Common myeloid progenitor, CD34-positive (primary cell): ENCODE results near the gene FBRS.

Experiments
- CTCF ChIA-PET: fragments of 350-600 bp; sonication (Branson Sonifier 250); formaldehyde crosslinking; loops from one replicate; lab custom pipeline; 2021; ENCODE audit warnings: antibody characterized with exemption; lab: Charles Lee
- POLR2A ChIA-PET: fragments of 350-600 bp; sonication (Branson Sonifier 250); formaldehyde crosslinking; loops from one replicate; lab custom pipeline; 2021; ENCODE audit warnings: antibody characterized with exemption; lab: Charles Lee
- DNase-seq, 3 donors: peaks; one replicate each; pipeline versions ENCODE4 v3.0.0 to v3.0.0-alpha.2; 2013
- H3K27ac ChIP-seq, 2 experiments: 1 replicate in 1 of 2; 2 replicates in 1 of 2; pipeline ENCODE4 v1.7.0; 2013; ENCODE audit warnings: inconsistent platforms in 2 of 2, low read length in 2 of 2, mild to moderate bottlenecking in 2 of 2, low read depth in 1 of 2, moderate library complexity in 1 of 2; ENCODE audit not compliant: severe bottlenecking in 2 of 2, insufficient read depth in 1 of 2, poor library complexity in 1 of 2
- H3K27me3 ChIP-seq, 5 experiments: replicated peaks in 2 of 5; 1 replicate in 3 of 5; 2 replicates in 2 of 5; pipeline versions ENCODE4 v1.6.1 to v1.7.0; 2013; ENCODE audit warnings: low read length in 4 of 5, mild to moderate bottlenecking in 2 of 5, moderate library complexity in 2 of 5, inconsistent platforms in 1 of 5; ENCODE audit not compliant: insufficient read depth in 5 of 5, control insufficient read depth in 4 of 5
- H3K36me3 ChIP-seq, 4 experiments: 1 replicate in 2 of 4; 2 replicates in 2 of 4; pipeline versions ENCODE4 v1.6.1 to v1.7.0; 2013; ENCODE audit warnings: low read length in 3 of 4, control low read depth in 1 of 4, mild to moderate bottlenecking in 1 of 4; ENCODE audit not compliant: control insufficient read depth in 4 of 4, insufficient read depth in 4 of 4
- H3K4me1 ChIP-seq, 4 experiments: 1 replicate in 3 of 4; 2 replicates in 1 of 4; pipeline versions ENCODE4 v1.6.1 to v1.7.1; 2013; ENCODE audit warnings: low read length in 3 of 4, mild to moderate bottlenecking in 3 of 4, control low read depth in 1 of 4, inconsistent platforms in 1 of 4, moderate library complexity in 1 of 4; ENCODE audit not compliant: control insufficient read depth in 4 of 4, insufficient read depth in 4 of 4; ENCODE audit errors: control extremely low read depth in 1 of 4
- H3K4me3 ChIP-seq, 7 experiments: 1 replicate in 4 of 7; 2 replicates in 3 of 7; pipeline versions ENCODE4 v1.5.1 to v1.7.0; 2013; ENCODE audit warnings: mild to moderate bottlenecking in 7 of 7, low read length in 6 of 7, moderate library complexity in 6 of 7, inconsistent platforms in 2 of 7, low read depth in 2 of 7, control low read depth in 1 of 7; ENCODE audit not compliant: insufficient read depth in 4 of 7, control insufficient read depth in 1 of 7; ENCODE audit errors: extremely low read depth in 1 of 7
- H3K9me3 ChIP-seq, 5 experiments: 1 replicate in 4 of 5; 2 replicates in 1 of 5; pipeline versions ENCODE4 v1.6.1 to v1.7.1; 2013; ENCODE audit warnings: low read length in 4 of 5, mild to moderate bottlenecking in 2 of 5, inconsistent platforms in 1 of 5, low read depth in 1 of 5, moderate library complexity in 1 of 5; ENCODE audit not compliant: control insufficient read depth in 4 of 5, insufficient read depth in 2 of 5; ENCODE audit errors: control extremely low read depth in 1 of 5
- WGBS: methylation state at CpG from one replicate; pipeline ENCODE4 v1.1.5; 2013; ENCODE audit not compliant: insufficient coverage; 5-methylcytosine and 5-hydroxymethylcytosine counted together

The FBRS gene

GRCh38 chr16:30641378-30641982 is 16.8 kb upstream of the FBRS start:
- no peak for DNase-seq
- WGBS, result 100% methylated on average over 1 of the region's 3 CpGs
- CTCF ChIA-PET, result interaction anchor here (0.6 to 2.1 kb wide), 6 partner anchors 12 to 224 kb away, joined by 3 to 9 read pairs (median 4); no protein-coding TSS in a partner anchor
- Histone ChIP-seq H3K4me3 (no peak overlapping the region), H3K4me1 (peaks cover 0 to under 1% (median 0%) of the 10 kb centered on the region in 4 experiments), H3K36me3 (no peaks in the 10 kb centered on the region), H3K27me3 (no peaks in the 10 kb centered on the region), H3K27ac (no peak overlapping the region), H3K9me3 (no peaks in the 10 kb centered on the region)
- POLR2A ChIA-PET, result no interaction called here

GRCh38 chr16:30644334-30644830 is 13.8 kb upstream of the FBRS start:
- no peak overlapping the region for H3K27ac ChIP-seq
- H3K4me1 ChIP-seq, result peaks cover 0 to 14% (median 10%) of the 10 kb centered on the region in 4 experiments
- H3K4me3 ChIP-seq, result no peak overlapping the region
- CTCF ChIA-PET, result interaction anchor here (1.1 to 1.4 kb wide), 2 partner anchors 12 to 25 kb away, joined by 3 to 4 read pairs; no protein-coding TSS in a partner anchor
- H3K27me3 ChIP-seq, result no peaks in the 10 kb centered on the region
- no peak for DNase-seq
- POLR2A ChIA-PET, result no interaction called here
- no peaks in the 10 kb centered on the region for H3K9me3 ChIP-seq
- H3K36me3 ChIP-seq, result no peaks in the 10 kb centered on the region
- WGBS, result 75% methylated on average over 4 of the region's 4 CpGs

DNA sequence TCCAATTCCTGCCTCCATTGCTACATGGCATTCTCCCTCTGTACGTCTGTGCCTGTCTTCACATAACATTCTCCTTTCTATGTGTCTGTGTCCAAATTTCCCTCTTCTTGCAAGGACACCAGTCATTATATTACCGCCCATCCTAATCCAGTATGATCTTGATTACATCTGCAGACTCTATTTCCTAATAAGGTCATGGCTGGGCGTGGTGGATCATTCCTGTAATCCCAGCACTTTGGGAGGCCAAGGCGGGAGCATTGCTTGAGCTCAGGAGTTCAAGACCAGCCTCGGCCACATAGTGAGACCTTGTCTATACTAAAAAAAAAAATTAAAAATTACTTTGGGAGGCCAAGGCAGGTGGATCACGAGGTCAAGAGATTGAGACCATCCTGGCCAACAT is 12.5 kb upstream of the FBRS start:
- H3K36me3 ChIP-seq, result no peaks in the 10 kb centered on the region
- CTCF ChIA-PET, result interaction anchor here (0.6 to 1.3 kb wide), 4 partner anchors 14 to 236 kb away, joined by 3 to 4 read pairs (median 3); no protein-coding TSS in a partner anchor
- no peak overlapping the region for H3K27ac ChIP-seq
- no peaks in the 10 kb centered on the region for H3K9me3 ChIP-seq
- H3K4me3 ChIP-seq, result no peak overlapping the region
- DNase-seq, result no peak
- POLR2A ChIA-PET, result no interaction called here
- WGBS, result 90% methylated on average over 5 of the region's 6 CpGs
- no peaks in the 10 kb centered on the region for H3K27me3 ChIP-seq
- peaks cover 0 to 23% (median 19%) of the 10 kb centered on the region in 4 experiments for H3K4me1 ChIP-seq

- Histone ChIP-seq H3K27ac (no peak overlapping the region), H3K36me3 (no peaks in the 10 kb centered on the region), H3K9me3 (no peaks in the 10 kb centered on the region), H3K4me1 (peaks cover 4 to 33% (median 26%) of the 10 kb centered on the region in 4 experiments), H3K27me3 (no peaks in the 10 kb centered on the region), H3K4me3 (no peak overlapping the region)
- DNase-seq, result no peak
- CTCF ChIA-PET, result no interaction called here
- POLR2A ChIA-PET, result no interaction called here
- whole genome bisulfite sequencing, result no CpG with 5 or more reads among the region's 1 CpG
These were observed 11.0 kb upstream of the FBRS start for GRCh38 chr16:30647274-30647571.

GRCh38 chr16:30649725-30650368 is 8.4 kb upstream of the FBRS start:
- Histone ChIP-seq H3K9me3 (no peaks in the 10 kb centered on the region), H3K27me3 (no peaks in the 10 kb centered on the region), H3K4me3 (peak overlapping the region; percentile 30 to 98 (median 90)), H3K36me3 (peaks cover 5 to 24% (median 20%) of the 10 kb centered on the region in 4 experiments), H3K27ac (peak overlapping the region; percentile 94 to 95), H3K4me1 (peaks cover 6 to 43% (median 32%) of the 10 kb centered on the region in 4 experiments)
- WGBS, result 29% methylated on average over 17 of the region's 22 CpGs
- ChIA-PET CTCF (interaction anchor here (0.6 to 2.8 kb wide), 12 partner anchors 8 to 558 kb away, joined by 3 to 19 read pairs (median 4); partner anchors contain the start of genes DCTPP1 and FBRS), POLR2A (interaction anchor here (1.0 to 2.8 kb wide), 3 partner anchors 10 to 78 kb away, joined by 5 to 26 read pairs (median 11); partner anchors contain the start of genes FBRS and ZNF688)
- peak; percentile 79 to 94 (median 94) for DNase-seq

GRCh38 chr16:30650369-30651123 is 7.7 kb upstream of the FBRS start, which contains the start of gene PRR14:
TSS of gene PRR14 (plus strand) at chr16:30650960. CDS start at chr16:30651646, 686 bp downstream.
- Histone ChIP-seq H3K27ac (peak within 1 kb of the TSS; percentile 94 to 95), H3K36me3 (peaks cover 7 to 31% (median 27%) of the 10 kb centered on the region in 4 experiments), H3K4me1 (peaks cover 6 to 43% (median 32%) of the 10 kb centered on the region in 4 experiments), H3K27me3 (no peaks in the 10 kb centered on the region), H3K9me3 (no peaks in the 10 kb centered on the region), H3K4me3 (peak within 1 kb of the TSS; percentile 60 to 98 (median 90))
- DNase-seq, result peak; percentile 100
- CTCF ChIA-PET, result interaction anchor here (0.9 to 2.8 kb wide), 11 partner anchors 9 to 221 kb away, joined by 3 to 19 read pairs (median 4); partner anchors contain the start of gene DCTPP1
- POLR2A ChIA-PET, result interaction anchor here (1.0 to 2.8 kb wide), 3 partner anchors 9 to 79 kb away, joined by 5 to 26 read pairs (median 11); partner anchors contain the start of genes FBRS and ZNF688
- WGBS, result under 1% methylated on average over 41 of the region's 53 CpGs
